ENCODE data around the gene BPTF.
"Not testable (repeated sequence)": the region's sequence is repeated elsewhere in the genome, so short reads cannot be mapped to it uniquely, and the experiment has no call there.

Gene BPTF

GRCh38 chr17:67836205-67836987, 11.1 kb downstream of the BPTF start:
- no peak for DNase-seq

DNA sequence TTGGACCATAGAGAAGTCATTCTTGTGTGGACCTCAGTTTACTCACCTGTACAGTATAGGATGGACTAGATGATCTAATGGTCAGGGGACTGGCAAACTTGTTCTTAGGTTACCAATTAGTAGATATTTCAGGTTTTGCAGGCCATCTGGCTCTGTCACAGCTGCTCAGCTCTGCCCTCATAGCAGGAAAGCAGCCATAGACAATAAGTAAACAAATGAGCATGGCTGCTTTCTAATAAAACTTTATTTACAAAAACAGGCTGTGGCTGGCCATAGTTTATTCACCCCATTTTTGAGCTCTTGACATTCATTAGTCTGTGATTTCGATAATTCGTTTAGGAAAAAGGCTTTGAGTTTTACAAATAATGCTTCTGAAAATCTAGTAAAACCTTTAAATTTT, 12.7 kb downstream of the BPTF start:
- DNase-seq, result no peak

- DNase-seq, result no peak
These were observed 13.2 kb downstream of the BPTF start for GRCh38 chr17:67838538-67838937.

DNA sequence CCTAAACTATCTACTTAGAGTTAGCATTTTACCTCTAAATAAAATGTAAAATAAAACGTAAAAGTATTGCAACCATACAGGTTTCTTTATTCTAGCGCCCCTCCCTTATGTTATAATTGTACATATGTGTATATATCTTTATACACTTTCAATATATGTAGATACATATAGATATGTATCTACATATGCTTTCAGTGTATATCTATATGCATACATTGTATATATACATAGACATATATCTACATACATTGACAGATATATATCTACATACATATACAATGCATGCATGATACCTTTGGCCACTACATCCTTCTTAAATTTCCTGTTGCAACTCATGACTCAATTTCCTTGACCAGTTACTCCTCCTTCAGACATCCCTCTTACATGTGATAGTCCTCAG, 16.7 kb downstream of the BPTF start:
- no peak for DNase-seq

GRCh38 chr17:67842648-67843047, 17.3 kb downstream of the BPTF start:
- DNase-seq, result no peak

DNA sequence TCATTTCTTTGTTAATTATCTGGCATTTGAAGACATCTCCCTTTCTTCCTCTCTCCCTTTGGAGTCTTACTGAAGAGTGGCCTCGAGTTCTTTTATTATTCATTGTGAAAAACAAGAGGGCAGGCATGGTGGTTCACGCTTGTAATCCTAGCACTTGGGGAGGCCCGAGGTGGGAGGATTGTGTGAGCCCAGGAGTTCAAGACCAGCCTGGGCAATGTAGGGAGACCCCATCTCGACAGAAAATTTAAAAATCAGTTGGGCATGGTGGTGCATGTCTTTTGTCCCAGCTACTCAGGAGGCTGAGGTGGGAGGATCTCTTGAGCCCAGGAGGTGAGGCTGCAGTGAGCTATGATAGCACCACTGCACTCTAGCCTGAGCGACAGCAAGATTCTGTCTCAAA, 20.1 kb downstream of the BPTF start:
- DNase-seq, result no peak

- not testable (repeated sequence) for DNase-seq
These were observed 22.9 kb downstream of the BPTF start for GRCh38 chr17:67848189-67848588.

GRCh38 chr17:67848846-67849245, 23.5 kb downstream of the BPTF start:
- not testable (repeated sequence) for DNase-seq

DNA sequence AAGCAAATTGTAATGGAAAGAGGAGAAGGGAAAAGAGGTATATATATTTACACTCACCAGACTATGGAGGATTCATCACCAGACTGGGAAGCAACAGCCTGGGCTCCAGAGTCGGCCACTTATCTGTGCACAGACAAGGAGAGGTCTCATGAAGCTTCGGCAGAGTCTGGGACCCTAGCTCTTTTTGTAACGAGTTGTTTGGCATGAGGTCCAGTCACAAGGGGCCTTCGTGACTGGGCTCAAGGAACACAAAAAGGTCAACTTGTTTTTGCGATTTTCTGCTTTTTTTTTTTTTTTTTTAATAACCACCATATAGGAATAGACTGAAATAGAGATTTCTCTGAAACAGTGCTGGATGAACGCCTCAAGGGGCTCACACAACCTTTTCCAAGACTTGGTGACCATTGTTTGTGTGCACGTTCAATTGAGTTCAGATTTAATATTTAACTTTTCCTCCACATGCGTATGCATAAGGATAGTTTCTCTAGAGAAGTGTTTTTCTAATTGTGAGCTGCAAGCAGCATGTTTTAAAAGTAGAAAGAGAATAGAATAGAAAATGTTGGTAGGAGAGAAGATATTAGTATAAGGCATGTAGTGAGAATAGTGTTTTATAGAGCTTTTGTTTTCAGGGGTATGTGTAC, 25.8 kb downstream of the BPTF start:
- DNase-seq, result no peak

- DNase-seq, result no peak
These were observed 28.4 kb downstream of the BPTF start for GRCh38 chr17:67853703-67854102.

GRCh38 chr17:67854378-67854777, 29.1 kb downstream of the BPTF start:
- no peak for DNase-seq

- no peak for DNase-seq
These were observed 30.4 kb downstream of the BPTF start for GRCh38 chr17:67855504-67856324.

GRCh38 chr17:67856402-67856801, 31.1 kb downstream of the BPTF start:
- DNase-seq, result not testable (repeated sequence)

- no peak for DNase-seq
These were observed 37.4 kb downstream of the BPTF start for GRCh38 chr17:67862614-67863217.

DNA sequence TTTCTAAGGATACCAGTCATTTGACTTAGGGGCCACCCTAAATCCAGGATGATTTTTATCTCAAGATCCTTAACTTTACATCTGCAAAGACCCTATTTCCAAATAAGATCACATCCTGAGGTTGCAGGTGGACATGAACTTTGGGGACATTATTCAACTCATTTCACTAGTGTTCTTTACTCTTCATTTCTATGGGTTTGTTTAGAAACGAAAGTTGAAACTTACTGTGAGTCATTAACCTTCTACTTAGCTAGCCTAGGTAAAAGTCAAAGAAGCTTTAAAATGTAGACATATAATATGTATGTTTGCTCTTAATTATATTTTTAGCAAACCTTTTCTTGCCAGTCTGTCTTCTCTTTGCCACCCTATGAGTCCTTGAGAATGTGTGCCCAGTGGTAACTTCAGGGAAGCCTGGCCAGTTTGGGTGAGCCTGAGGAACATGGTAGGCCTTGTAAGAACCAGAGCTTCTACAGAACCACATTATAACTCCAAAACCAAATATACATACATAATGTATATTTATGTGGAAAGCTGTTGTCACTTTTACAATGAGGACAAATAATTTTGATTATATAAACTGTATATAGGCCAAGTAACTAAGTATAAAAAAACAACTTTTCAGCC, 38.4 kb downstream of the BPTF start:
- no peak for DNase-seq

DNA sequence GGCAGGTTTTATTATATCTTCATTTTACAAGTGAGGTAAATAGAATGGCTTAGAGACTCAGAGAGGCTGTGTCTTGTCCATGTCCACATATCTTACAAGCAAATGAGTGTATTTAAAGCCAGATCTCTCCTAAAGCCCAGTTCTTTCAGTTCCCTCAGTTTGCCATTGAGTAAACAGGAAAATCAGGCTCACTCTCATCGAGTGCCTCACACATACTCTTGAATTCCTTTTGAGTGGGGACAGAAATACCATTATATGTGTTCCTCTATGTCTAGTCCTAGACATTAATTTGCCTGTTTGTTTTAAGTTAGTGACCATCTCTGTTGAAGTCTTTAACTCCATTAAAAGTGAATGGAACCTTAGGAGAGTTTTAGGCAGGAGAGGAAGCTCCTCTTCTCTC, 40.1 kb downstream of the BPTF start:
- DNase-seq, result no peak

DNA sequence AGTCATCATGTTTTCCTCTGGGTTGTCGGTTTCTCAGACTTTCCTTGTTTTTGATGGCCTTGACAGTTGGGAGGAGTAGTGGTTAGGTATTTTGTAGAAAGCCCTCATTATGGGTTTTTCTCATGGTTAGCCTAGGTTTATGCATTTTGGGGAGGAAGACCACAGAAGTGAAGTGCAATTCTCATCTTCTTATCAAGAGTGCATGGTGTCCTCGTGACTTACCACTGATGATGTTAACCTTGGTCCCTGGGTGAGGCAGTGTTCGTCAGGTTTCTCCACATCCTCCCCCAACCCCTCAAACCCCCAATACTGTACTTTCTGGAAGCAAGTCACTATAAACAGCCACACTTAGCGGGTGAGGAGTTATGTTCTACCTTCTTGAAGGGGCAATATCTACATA, 42.3 kb downstream of the BPTF start:
- DNase-seq, result no peak

DNA sequence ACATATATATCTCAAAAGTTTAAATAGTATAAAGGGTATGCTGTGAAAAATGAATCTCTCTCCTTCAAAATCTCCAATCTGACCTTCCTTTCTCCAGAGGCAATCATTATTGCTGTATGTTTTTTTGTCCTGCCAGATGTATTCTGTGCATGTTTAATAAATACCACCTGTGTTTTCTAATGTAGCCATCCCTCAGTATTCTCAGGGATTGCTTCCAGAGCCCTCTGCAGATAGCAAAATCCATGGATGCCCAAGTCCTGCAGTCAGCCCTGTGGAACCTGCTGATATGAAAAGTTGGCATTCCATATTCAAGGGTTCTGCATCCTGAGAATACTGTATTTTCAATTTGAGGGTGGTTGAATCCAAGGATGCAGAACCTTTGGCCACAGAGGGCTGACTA, 42.9 kb downstream of the BPTF start:
- no peak for DNase-seq

GRCh38 chr17:67879662-67880061, 54.4 kb downstream of the BPTF start:
- no peak for DNase-seq

DNA sequence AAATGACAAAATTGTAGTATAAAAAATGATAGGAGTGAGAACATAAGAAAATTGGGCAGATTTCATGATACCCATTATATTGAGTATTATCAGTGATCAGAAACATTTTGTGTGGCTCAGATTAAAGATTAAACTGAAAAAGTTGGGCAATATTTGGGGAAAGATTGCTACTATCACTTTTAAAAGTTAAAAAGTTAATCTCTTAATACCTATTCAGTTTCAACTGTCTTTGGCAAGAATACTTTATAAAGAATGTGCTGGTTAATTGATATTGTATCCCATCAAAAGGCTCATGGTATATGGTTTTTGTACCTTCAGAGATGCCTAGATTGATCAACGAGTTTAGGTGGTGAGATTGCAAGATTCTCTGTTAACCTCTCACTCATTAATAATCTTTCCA, 55.8 kb downstream of the BPTF start:
- DNase-seq, result no peak

GRCh38 chr17:67884741-67885140, 59.4 kb downstream of the BPTF start:
- DNase-seq, result no peak

- no peak for DNase-seq
These were observed 66.3 kb downstream of the BPTF start for GRCh38 chr17:67891481-67892119.

Data from 8988T (cell line).